Thyroid gland (tissue), 4 donors: Measurements from ENCODE around the gene CDC42BPA. TPM values are rescaled to one million over a fixed set of nuclear protein-coding genes. Genes with fewer than 3 reads are reported as not detected.

Experiments used
- DNase-seq, 2 donors: peaks; one replicate each; pipeline ENCODE4 v3.0.0-alpha.2; 2019
- H3K27ac ChIP-seq, 3 donors: fragments of 200-600 bp; sonication (generic); 1 replicate in 2 of 3; 2 replicates in 1 of 3; pipeline ENCODE4 v1.5.1; 2016 to 2019; ENCODE audit warnings: mild to moderate bottlenecking in 1 of 3, moderate library complexity in 1 of 3
- H3K27me3 ChIP-seq: fragments of 200-600 bp; sonication (generic); one replicate; pipeline ENCODE4 v1.5.1; 2019
- H3K36me3 ChIP-seq, 2 donors: fragments of 200-600 bp; sonication (generic); one replicate each; pipeline ENCODE4 v1.5.1; 2016 to 2019
- H3K4me1 ChIP-seq, 2 donors: fragments of 200-600 bp; sonication (generic); one replicate each; pipeline ENCODE4 v1.5.1; 2017 to 2019
- H3K4me3 ChIP-seq, 3 donors: fragments of 200-600 bp; sonication (generic); replicated peaks in 1 of 3; 1 replicate in 2 of 3; 2 replicates in 1 of 3; pipeline ENCODE4 v1.5.1; 2016; ENCODE audit warnings: mild to moderate bottlenecking in 1 of 3
- H3K9me3 ChIP-seq: fragments of 200-600 bp; sonication (generic); one replicate; pipeline ENCODE4 v1.5.1; 2017
- POLR2A ChIP-seq, 2 donors: fragments of 450-650 bp; IDR thresholded peaks; one replicate each; pipeline ENCODE4 v1.6.1; 2017; ENCODE audit warnings: antibody characterized with exemption in 2 of 2, mild to moderate bottlenecking in 2 of 2, moderate library complexity in 1 of 2
- WGBS, 2 donors: methylation state at CpG; one replicate each; pipeline ENCODE4 v1.1.5; 2017; 5-methylcytosine and 5-hydroxymethylcytosine counted together
- intact Hi-C: fragments of 100-400 bp; cut with DNase I; formaldehyde crosslinking; loops from one replicate; pipeline ENCODE4 v1.15.1; 2023
- total RNA-seq, 4 donors: library from RNA; depleted of rRNA; stranded (reverse); fragments of >200 nt; gene quantifications; one replicate each; pipeline ENCODE4 v1.2.3, GENCODE V29; 2016
- TF ChIP-seq, protein P1 (sequence below), 6 experiments: fragments of 200-600 bp in 3 of 6; fragments of 450-650 bp in 3 of 6; sonication (generic) in 3 of 6; IDR thresholded peaks; one replicate each; pipeline ENCODE4 v1.5.1; 2016 to 2019; ENCODE audit warnings: antibody characterized with exemption in 6 of 6, mild to moderate bottlenecking in 2 of 6, inconsistent platforms in 1 of 6, moderate library complexity in 1 of 6

The CDC42BPA gene
- total RNA-seq, 4 donors from 2014 or later: 25.0 to 50.0 (median 30.5) TPM

DNA sequence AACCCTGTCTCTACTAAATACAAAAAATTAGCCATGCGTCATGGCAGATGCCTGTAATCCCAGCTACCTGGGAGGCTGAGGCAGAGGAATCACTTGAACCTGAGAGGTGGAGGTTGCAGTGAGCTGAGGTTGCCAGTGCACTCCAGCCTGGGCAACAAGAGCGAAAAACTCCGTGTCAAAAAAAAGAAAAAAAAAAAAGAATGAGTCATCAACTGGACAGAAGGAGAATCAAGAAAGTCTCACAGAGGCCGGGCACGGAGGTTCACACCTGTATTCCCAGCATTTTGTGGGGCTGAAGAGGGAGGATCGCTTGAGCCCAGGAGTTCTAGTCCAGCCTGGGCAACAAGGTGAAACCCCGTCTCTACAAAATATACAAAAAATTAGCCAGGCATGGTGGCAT, 45.5 kb upstream of the CDC42BPA start:
- Histone ChIP-seq H3K4me1 (peaks cover 0 to under 1% of the 10 kb centered on the region in 2 donors), H3K36me3 (no peaks in the 10 kb centered on the region), H3K4me3 (no peak overlapping the region), H3K27me3 (no peaks in the 10 kb centered on the region), H3K9me3 (no peaks in the 10 kb centered on the region), H3K27ac (no peak overlapping the region)
- intact Hi-C loops: no loop called here
- WGBS, 2 donors: 91% methylated on average over 7 of the region's 7 CpGs
- DNase-seq: no peak
- TF ChIP-seq, protein P1, sequence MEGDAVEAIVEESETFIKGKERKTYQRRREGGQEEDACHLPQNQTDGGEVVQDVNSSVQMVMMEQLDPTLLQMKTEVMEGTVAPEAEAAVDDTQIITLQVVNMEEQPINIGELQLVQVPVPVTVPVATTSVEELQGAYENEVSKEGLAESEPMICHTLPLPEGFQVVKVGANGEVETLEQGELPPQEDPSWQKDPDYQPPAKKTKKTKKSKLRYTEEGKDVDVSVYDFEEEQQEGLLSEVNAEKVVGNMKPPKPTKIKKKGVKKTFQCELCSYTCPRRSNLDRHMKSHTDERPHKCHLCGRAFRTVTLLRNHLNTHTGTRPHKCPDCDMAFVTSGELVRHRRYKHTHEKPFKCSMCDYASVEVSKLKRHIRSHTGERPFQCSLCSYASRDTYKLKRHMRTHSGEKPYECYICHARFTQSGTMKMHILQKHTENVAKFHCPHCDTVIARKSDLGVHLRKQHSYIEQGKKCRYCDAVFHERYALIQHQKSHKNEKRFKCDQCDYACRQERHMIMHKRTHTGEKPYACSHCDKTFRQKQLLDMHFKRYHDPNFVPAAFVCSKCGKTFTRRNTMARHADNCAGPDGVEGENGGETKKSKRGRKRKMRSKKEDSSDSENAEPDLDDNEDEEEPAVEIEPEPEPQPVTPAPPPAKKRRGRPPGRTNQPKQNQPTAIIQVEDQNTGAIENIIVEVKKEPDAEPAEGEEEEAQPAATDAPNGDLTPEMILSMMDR (IDR thresholded peaks at IDR 0.05): no peak
- TF ChIP-seq POLR2A (IDR thresholded peaks at IDR 0.05): no peak

DNA sequence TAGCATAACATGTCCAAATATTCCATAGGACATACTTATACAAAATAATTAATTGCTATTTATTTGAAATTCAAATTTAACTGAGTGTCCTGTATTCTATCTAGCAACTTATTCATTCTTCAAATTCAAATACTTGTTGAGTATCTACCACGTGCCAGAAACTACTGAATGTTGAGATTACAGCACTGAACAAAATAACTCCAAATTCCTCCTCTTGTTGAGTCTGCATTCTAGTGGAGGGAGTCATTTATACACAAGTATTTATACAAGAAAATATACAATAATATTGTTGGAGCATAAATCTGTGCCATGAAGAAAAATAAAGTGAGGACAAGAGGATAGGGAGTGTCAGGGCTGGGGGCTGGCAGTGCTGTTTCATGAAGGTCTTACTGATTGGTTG, 43.7 kb upstream of the CDC42BPA start:
- 42 to 48% methylated on average over 1 of the region's 1 CpG for WGBS, 2 donors
- intact Hi-C loops: no loop called here
- no peak for DNase-seq
- TF ChIP-seq, protein P1 (IDR thresholded peaks at IDR 0.05): no peak
- Histone ChIP-seq H3K4me1 (peaks cover 0 to 3% of the 10 kb centered on the region in 2 donors), H3K27me3 (no peaks in the 10 kb centered on the region), H3K27ac (no peak overlapping the region), H3K4me3 (no peak overlapping the region), H3K9me3 (no peaks in the 10 kb centered on the region), H3K36me3 (no peaks in the 10 kb centered on the region)

DNA sequence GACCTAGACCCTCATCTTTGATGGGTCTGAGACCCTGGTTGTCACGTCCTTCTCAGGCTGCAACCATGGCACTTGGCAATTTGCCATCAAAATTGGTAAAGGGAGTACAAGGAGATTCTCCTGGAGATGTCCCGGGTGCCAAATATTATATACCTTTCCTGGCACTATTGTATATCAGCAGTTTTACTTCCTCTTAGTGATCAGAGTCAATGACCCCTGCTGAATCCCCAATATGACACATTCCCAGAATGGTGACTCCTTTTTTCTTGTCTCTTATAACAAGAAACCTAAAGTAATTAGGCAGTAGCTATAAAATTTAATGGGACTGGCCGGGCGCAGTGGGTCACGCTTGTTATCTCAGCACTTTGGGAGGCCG, 39.6 kb upstream of the CDC42BPA start:
- no peaks in the 10 kb centered on the region for H3K27me3 ChIP-seq
- intact Hi-C loops: no loop called here
- no peak for DNase-seq
- no peaks in the 10 kb centered on the region for H3K9me3 ChIP-seq
- peaks cover 0 to 4% of the 10 kb centered on the region in 2 donors for H3K4me1 ChIP-seq
- H3K36me3 ChIP-seq: no peaks in the 10 kb centered on the region
- H3K4me3 ChIP-seq: no peak overlapping the region
- 87 to 89% methylated on average over 6 of the region's 6 CpGs for WGBS, 2 donors
- TF ChIP-seq POLR2A (IDR thresholded peaks at IDR 0.05): no peak
- TF ChIP-seq, protein P1 (IDR thresholded peaks at IDR 0.05): no peak
- peak overlapping the region in 1 of 3 donors; percentile 30 for H3K27ac ChIP-seq

DNA sequence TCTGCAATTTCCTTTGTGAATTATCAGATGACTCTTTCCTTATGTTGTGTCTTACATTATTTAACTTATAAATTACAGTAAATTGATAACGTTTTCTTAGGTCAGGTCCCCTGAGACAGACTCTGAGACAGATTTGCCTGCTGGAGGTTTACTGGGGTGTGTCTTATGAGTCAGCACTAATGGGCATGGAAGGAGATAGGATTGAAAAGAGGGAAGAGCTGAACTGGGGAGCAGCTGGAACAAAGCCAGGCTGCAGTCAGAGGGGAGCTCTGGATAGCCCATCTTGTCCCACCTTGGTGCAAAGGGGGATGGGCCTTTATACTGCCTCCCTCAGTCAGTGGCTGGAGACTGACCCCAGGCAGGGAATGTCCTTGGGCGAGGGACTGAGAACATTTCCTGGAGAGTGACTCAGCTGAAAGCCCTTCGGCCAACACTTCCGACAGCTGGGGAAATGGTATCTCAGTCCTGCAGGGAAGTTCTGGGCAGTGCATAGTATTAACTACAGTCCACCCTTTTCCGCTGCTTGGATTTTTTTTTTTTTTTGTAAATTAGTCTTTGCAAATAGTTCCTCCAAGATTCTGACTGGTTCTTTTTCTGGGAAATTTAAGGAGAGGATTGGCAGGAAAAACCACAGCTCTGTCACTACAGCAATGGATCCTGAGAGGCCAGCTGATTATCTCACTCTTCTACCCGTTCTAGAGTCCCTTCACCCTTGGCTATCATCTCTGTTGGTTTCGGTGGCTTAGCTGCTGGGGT, 39.1 kb upstream of the CDC42BPA start:
- peak; percentile 17 to 25 for DNase-seq
- intact Hi-C loops: no loop called here
- WGBS, 2 donors: 56 to 59% methylated on average over 7 of the region's 7 CpGs
- no peaks in the 10 kb centered on the region for H3K9me3 ChIP-seq
- no peaks in the 10 kb centered on the region for H3K36me3 ChIP-seq
- H3K4me1 ChIP-seq: peaks cover 0 to 4% of the 10 kb centered on the region in 2 donors
- H3K27me3 ChIP-seq: no peaks in the 10 kb centered on the region
- no peak overlapping the region for H3K4me3 ChIP-seq
- peak overlapping the region in 2 of 3 donors; percentile 45 to 53 for H3K27ac ChIP-seq
- TF ChIP-seq, protein P1 (IDR thresholded peaks at IDR 0.05): no peak
- TF ChIP-seq POLR2A (IDR thresholded peaks at IDR 0.05): no peak

DNA sequence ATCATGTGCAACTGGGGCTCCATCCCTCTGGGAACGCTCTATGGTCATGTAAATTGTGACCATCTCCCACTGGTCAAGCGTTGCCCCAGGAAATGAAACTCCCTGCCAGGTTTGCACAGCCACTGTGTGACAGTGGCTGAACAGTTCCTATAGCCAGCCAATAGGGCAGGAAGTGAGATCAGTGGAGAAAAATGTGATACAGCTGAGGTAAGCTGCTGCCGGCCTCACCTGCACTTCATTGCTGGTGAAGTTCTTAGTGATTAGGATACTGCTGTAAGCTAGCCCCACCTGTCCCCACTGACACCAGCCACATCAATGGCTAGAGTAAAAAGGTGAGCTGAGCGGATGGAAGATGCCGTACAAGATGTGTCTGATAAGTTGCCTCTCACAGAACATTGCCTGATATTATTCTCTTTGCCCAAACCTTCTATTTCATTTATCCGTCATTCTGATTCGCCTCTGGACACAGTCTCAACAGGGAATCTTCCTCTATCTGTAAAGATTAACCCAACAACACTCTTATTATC, 38.4 kb upstream of the CDC42BPA start:
- Histone ChIP-seq H3K27me3 (no peaks in the 10 kb centered on the region), H3K27ac (peak overlapping the region in 2 of 3 donors; percentile 45 to 53), H3K9me3 (no peaks in the 10 kb centered on the region), H3K4me1 (peaks cover 0 to 4% of the 10 kb centered on the region in 2 donors), H3K4me3 (no peak overlapping the region), H3K36me3 (no peaks in the 10 kb centered on the region)
- intact Hi-C loops: no loop called here
- 73 to 76% methylated on average over 7 of the region's 7 CpGs for WGBS, 2 donors
- DNase-seq: no peak
- TF ChIP-seq POLR2A (IDR thresholded peaks at IDR 0.05): no peak
- TF ChIP-seq, protein P1 (IDR thresholded peaks at IDR 0.05): no peak
